Measurements from ENCODE around the gene LPAR2. TPM values are rescaled to one million over a fixed set of nuclear protein-coding genes. Genes with fewer than 3 reads are reported as not detected.
A peak's percentile ranks its signal among the peaks of the same experiment; 100 is the strongest.
"Not testable (repeated sequence)": the region's sequence is repeated elsewhere in the genome, so short reads cannot be mapped to it uniquely, and the experiment has no call there.

LPAR2 gene
- total and polyA plus RNA-seq, 8 donors: 4.1 to 156 (median 19.0) TPM

DNA sequence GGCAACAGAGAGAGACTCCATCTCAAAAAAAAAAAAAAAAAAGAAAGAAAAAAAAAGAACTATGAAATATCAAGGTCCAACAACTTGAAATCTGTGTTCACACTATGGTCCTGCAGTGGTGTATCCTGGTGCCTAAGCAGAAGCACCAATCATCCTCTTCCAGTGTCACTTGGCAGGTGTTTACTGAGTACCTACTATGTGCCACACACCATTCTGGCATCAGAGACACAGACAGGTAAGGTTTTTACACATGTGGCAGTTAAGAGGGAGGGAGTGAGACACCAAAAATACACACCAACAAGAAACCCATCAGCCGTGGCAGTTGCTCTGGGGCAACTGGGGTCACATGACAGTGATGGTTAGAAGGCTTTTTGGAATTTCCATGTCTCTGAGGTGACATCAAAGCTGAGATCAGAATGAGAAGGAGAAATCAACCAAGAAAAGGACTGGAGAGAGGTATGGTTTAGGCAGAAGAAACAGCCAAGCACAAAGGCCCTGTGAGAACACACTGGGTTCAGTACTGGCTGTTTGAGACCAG lies 27.2 kb downstream of the LPAR2 start:
- no peak for DNase-seq
- intact Hi-C loops (cut with DNase I; ENCODE audit: low total_unique reads): no loop called here
- Histone ChIP-seq H3K27me3 (no peaks in the 10 kb centered on the region), H3K27ac (no peak overlapping the region), H3K4me3 (no peak overlapping the region), H3K9me3 (no peaks in the 10 kb centered on the region), H3K36me3 (no peaks in the 10 kb centered on the region), H3K4me1 (peaks cover 0 to 15% (median 7%) of the 10 kb centered on the region in 4 donors)
- 77 to 100% (median 82%) methylated on average over 1 of the region's 1 CpG for WGBS, 5 donors
- TF ChIP-seq EP300 (IDR thresholded peaks at IDR 0.05) (no peak), POLR2AphosphoS5 (IDR thresholded peaks at IDR 0.05) (no peak), POLR2A (IDR thresholded peaks at IDR 0.05) (no peak)
- TF ChIP-seq, protein P1, sequence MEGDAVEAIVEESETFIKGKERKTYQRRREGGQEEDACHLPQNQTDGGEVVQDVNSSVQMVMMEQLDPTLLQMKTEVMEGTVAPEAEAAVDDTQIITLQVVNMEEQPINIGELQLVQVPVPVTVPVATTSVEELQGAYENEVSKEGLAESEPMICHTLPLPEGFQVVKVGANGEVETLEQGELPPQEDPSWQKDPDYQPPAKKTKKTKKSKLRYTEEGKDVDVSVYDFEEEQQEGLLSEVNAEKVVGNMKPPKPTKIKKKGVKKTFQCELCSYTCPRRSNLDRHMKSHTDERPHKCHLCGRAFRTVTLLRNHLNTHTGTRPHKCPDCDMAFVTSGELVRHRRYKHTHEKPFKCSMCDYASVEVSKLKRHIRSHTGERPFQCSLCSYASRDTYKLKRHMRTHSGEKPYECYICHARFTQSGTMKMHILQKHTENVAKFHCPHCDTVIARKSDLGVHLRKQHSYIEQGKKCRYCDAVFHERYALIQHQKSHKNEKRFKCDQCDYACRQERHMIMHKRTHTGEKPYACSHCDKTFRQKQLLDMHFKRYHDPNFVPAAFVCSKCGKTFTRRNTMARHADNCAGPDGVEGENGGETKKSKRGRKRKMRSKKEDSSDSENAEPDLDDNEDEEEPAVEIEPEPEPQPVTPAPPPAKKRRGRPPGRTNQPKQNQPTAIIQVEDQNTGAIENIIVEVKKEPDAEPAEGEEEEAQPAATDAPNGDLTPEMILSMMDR (IDR thresholded peaks at IDR 0.05): no peak

DNA sequence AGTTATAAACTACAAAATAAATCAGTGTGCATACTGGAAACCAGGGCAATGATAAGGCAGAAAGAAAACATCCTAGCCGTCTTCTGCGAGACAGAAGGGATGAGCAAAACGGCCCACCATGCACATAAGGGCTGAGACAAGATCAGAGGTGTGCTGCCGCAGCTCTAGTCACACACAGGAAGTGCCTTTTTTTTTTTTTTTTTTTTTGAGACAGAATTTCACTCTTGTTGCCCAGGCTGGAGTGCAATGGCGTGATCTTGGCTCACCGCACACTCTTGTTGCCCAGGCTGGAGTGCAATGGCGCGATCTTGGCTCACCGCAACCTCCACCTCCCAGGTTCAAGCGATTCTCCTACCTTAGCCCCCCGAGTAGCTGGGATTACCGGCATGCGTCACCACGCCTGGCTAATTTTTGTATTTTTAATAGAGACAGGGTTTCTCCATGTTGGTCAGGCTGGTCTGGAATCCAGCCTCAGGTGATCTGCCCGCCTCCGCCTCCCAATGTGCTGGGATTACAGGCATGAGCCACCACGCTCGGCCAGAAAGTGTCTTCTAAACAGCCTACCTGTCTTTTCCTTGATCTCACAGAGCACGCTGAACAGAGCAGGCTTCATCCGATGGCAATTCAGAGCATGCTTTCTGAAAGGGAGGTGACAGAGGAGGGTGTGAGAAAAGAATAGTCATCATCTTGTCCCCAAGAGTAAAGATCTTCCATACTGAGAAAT lies 29.1 kb downstream of the LPAR2 start:
- H3K9me3 ChIP-seq; H3K4me3 ChIP-seq; DNase-seq; H3K36me3 ChIP-seq; intact Hi-C loops (cut with DNase I; ENCODE audit: low total_unique reads); H3K27me3 ChIP-seq: not testable (repeated sequence)
- WGBS, 5 donors: 84 to 91% (median 89%) methylated on average over 20 of the region's 20 CpGs
- peaks cover 0 to 31% (median 22%) of the 10 kb centered on the region in 4 donors for H3K4me1 ChIP-seq
- peak overlapping the region; percentile 25 to 72 (median 64) for H3K27ac ChIP-seq

DNA sequence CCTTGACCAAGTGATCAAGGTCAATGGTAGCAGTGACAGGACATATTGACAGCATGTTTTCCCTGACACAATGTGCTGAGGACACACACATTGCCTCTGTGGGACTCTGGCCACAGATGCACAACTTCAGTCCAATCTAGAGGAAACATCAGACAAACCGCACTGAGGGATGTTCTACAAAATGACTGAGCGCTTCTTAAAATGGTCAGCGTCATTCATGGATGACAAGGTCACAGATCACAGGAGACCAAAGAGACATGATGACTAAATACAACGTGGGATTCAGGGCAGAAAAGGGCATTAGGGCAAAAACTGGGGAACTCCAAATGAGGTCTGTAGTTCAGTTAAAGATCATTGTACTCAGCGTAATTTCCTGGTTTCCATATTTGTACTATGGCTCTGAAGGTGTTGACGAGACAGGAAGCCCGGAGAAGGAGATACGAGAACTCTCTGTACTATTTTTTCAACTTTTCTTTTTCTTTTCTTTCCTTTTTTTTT lies 30.2 kb downstream of the LPAR2 start:
- Histone ChIP-seq H3K27me3 (no peaks in the 10 kb centered on the region), H3K36me3 (no peaks in the 10 kb centered on the region), H3K4me3 (no peak overlapping the region), H3K27ac (peak overlapping the region in 4 of 5 donors; percentile 24 to 72 (median 60)), H3K4me1 (peaks cover 0 to 31% (median 22%) of the 10 kb centered on the region in 4 donors), H3K9me3 (no peaks in the 10 kb centered on the region)
- intact Hi-C loops (cut with DNase I; ENCODE audit: low total_unique reads): no loop called here
- peak in 1 of 2 donors; percentile 46 for DNase-seq
- 68 to 80% (median 80%) methylated on average over 8 of the region's 8 CpGs for WGBS, 5 donors
- TF ChIP-seq POLR2AphosphoS5 (IDR thresholded peaks at IDR 0.05): no peak
- TF ChIP-seq, protein P1 (IDR thresholded peaks at IDR 0.05): no peak
- TF ChIP-seq EP300 (IDR thresholded peaks at IDR 0.05): no peak
- no peak for TF ChIP-seq POLR2A (IDR thresholded peaks at IDR 0.05)

DNA sequence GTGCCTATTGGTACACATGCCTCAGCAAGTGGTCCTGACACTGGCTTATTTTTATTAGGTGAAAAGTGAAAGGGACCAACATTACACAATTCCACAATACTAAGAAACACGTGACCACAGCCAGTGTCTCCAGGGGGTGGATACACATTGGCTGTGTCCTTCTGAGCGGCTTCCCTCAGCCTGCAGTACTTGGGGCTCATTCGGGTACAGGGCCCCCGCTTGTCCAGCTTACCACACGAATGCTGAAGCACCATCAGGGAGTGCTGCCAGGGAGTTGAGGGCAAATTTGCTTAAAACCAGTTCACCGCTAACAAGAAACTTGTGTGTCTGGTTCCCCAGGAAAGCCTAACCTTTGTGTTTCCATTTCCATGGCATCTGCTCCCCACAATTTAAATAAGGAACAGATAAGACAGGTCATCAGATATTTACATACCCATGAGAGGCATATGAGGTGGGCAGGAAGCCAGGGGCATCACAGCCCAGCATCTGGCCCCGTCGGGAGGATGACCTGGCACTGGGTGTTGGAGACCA lies 32.8 kb downstream of the LPAR2 start:
- no peaks in the 10 kb centered on the region for H3K9me3 ChIP-seq
- H3K4me3 ChIP-seq: no peak overlapping the region
- H3K4me1 ChIP-seq: peaks cover 12 to 37% (median 29%) of the 10 kb centered on the region in 4 donors
- intact Hi-C loops (cut with DNase I; ENCODE audit: low total_unique reads): no loop called here
- no peaks in the 10 kb centered on the region for H3K36me3 ChIP-seq
- TF ChIP-seq POLR2AphosphoS5 (IDR thresholded peaks at IDR 0.05) (peak in 1 of 3 donors; percentile 38), EP300 (IDR thresholded peaks at IDR 0.05) (no peak)
- H3K27me3 ChIP-seq: no peaks in the 10 kb centered on the region
- 25 to 56% (median 44%) methylated on average over 8 of the region's 8 CpGs for WGBS, 5 donors
- peak; percentile 76 to 91 for DNase-seq
- peak overlapping the region in 4 of 5 donors; percentile 52 to 68 (median 54) for H3K27ac ChIP-seq

DNA sequence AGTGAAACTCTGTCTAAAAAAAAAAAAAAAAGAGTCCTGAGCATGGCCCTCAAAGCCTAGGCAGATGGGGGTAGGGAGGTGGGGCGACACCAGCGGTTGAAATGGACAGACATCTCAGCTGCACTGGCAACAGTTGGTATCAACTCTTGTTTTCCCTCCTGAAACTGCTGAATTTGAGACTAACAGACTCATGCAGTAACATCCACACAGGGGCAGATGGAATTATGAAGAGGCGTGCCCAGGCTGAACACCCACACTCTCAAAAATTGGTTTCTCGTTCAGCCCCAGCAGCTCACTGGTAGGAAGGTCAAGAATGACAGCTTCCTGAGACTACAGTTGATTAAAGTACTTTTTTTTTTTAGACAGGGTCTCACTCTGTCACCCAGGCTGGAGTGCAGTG lies 33.6 kb downstream of the LPAR2 start:
- TF ChIP-seq EP300 (IDR thresholded peaks at IDR 0.05) (no peak), POLR2AphosphoS5 (IDR thresholded peaks at IDR 0.05) (no peak), POLR2A (IDR thresholded peaks at IDR 0.05) (no peak)
- TF ChIP-seq, protein P1 (IDR thresholded peaks at IDR 0.05): no peak
- Histone ChIP-seq H3K9me3 (no peaks in the 10 kb centered on the region), H3K27ac (peak overlapping the region in 1 of 5 donors; percentile 56), H3K27me3 (no peaks in the 10 kb centered on the region), H3K4me3 (no peak overlapping the region), H3K4me1 (peaks cover 12 to 38% (median 29%) of the 10 kb centered on the region in 4 donors), H3K36me3 (no peaks in the 10 kb centered on the region)
- WGBS, 5 donors: 80 to 96% (median 92%) methylated on average over 4 of the region's 4 CpGs
- intact Hi-C loops (cut with DNase I; ENCODE audit: low total_unique reads): no loop called here
- DNase-seq: no peak
